ENCODE data around the gene PVALEF. TPM values are rescaled to one million over a fixed set of nuclear protein-coding genes. Genes with fewer than 3 reads are reported as not detected.
A peak's percentile ranks its signal among the peaks of the same experiment; 100 is the strongest.

PVALEF gene
- total and polyA plus RNA-seq, 9 donors: 0.21 to 1.4 (median 0.99) TPM

DNA sequence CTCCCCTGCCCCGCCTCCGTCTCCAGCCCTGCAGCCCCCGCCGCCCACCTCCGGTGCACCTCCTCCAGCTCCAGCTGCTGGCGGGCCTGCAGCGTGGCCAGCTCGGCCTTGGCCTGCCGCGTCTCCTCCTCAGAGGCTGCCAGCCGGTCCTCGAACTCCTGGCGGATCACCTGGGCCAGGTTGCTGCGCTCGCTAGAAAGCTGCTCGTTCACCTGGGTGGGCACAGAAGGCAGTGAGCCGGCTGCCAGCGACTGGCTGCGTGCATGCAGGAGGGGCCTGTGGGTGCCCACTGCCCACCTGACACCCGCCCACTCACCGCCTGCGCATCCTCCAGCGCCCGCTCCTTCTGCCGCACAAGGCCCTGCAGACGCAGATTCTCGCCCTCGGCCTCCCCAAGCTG is 25.3 kb downstream of the PVALEF start:
- Histone ChIP-seq H3K27ac (ENCODE audit: low read length) (no peak overlapping the region), H3K4me3 (ENCODE audit: low read length) (no peak overlapping the region), H3K36me3 (ENCODE audit: control insufficient read depth, insufficient read depth, low read length) (peaks cover 47% of the 10 kb centered on the region), H3K27me3 (ENCODE audit: control insufficient read depth, insufficient read depth, low read length) (no peaks in the 10 kb centered on the region), H3K4me1 (ENCODE audit: control insufficient read depth, insufficient read depth, low read length) (peaks cover 10% of the 10 kb centered on the region), H3K9me3 (replicated peaks; ENCODE audit: control insufficient read depth, low read depth, low read length) (no peaks in the 10 kb centered on the region)
- 92% methylated on average over 28 of the region's 28 CpGs for WGBS (ENCODE audit: insufficient coverage)
- DNase-seq: no peak

DNA sequence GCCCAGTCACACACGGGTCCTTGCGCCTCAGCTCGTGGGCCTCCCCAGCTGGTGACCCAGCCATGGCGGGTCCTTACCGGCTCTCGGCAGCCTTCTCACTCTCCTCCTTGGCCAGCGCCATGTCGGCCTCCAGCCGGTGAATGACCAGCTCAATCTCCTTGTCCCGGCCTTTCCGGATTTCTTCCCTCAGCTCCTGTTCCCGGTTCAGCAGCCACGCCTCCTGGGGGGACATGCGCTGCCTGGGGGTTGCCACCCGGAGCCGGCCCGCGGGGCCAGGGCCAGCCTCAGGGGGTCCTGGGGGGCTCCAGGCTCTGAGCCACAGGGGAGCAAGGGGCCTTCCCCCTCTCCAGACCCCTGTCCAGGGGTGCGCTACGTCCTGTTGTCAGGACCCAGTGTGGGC is 25.8 kb downstream of the PVALEF start:
- Histone ChIP-seq H3K4me1 (ENCODE audit: control insufficient read depth, insufficient read depth, low read length) (peaks cover 10% of the 10 kb centered on the region), H3K36me3 (ENCODE audit: control insufficient read depth, insufficient read depth, low read length) (peaks cover 52% of the 10 kb centered on the region), H3K4me3 (ENCODE audit: low read length) (no peak overlapping the region), H3K27me3 (ENCODE audit: control insufficient read depth, insufficient read depth, low read length) (no peaks in the 10 kb centered on the region), H3K9me3 (replicated peaks; ENCODE audit: control insufficient read depth, low read depth, low read length) (no peaks in the 10 kb centered on the region), H3K27ac (ENCODE audit: low read length) (no peak overlapping the region)
- 89% methylated on average over 18 of the region's 20 CpGs for WGBS (ENCODE audit: insufficient coverage)
- no peak for DNase-seq

DNA sequence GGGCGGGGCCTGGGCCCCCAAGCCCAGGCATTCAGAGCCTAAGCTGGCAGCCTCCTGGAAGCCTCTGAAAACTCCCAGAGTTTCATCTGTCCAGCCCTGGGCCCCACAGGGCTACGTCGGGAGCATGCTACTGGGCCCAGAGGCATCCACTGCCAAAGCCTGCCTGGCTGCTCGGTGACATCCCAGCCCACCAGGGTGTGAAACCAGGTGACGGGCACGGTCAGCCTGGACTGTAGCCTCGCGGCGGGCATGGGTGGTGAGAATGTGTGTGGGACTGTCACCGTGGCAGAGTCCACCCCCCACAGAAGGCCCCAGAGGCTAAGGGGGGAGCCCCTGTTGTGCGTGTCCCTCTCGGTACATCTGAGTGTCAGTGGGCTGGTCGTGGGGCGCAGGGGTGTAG is 26.3 kb downstream of the PVALEF start:
- Histone ChIP-seq H3K27ac (ENCODE audit: low read length) (no peak overlapping the region), H3K27me3 (ENCODE audit: control insufficient read depth, insufficient read depth, low read length) (no peaks in the 10 kb centered on the region), H3K36me3 (ENCODE audit: control insufficient read depth, insufficient read depth, low read length) (peaks cover 56% of the 10 kb centered on the region), H3K9me3 (replicated peaks; ENCODE audit: control insufficient read depth, low read depth, low read length) (no peaks in the 10 kb centered on the region), H3K4me1 (ENCODE audit: control insufficient read depth, insufficient read depth, low read length) (peaks cover 10% of the 10 kb centered on the region), H3K4me3 (ENCODE audit: low read length) (no peak overlapping the region)
- DNase-seq: no peak
- WGBS (ENCODE audit: insufficient coverage): 92% methylated on average over 7 of the region's 14 CpGs

DNA sequence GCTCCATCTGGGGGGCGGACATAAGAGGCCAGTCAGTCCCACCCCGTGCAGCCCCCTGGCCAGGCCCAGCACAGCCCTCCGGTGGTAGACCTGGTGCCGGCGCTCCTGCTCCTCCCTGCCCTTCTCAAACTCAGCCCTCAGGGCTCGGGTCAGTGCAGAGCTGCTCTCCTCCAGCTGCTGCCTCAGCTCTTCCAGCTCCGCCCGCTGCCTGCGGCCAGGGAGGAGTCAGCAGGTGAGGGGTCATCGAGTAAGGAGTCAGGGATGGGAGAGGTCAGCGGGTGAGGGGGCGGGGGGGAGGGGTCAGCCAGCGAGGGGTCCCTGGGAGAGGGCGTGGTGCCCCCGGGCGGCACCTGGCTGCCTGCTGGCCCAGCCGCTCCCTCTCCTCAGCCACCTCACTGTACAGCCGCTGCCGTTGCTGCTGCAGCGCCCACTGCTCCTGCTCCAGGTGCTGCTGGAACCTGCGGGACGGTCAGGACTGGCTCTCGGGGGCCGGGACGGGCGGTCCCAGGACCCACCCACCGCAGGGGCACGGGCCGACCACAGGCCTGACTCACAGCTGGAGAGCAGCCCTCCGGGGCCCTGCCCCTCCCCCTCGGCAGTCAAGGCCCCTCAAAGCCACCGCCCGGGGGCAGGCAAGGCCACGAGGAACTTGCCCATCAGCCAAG is 27.2 kb downstream of the PVALEF start:
- no peak for DNase-seq
- Histone ChIP-seq H3K9me3 (replicated peaks; ENCODE audit: control insufficient read depth, low read depth, low read length) (no peaks in the 10 kb centered on the region), H3K27me3 (ENCODE audit: control insufficient read depth, insufficient read depth, low read length) (no peaks in the 10 kb centered on the region), H3K36me3 (ENCODE audit: control insufficient read depth, insufficient read depth, low read length) (peaks cover 62% of the 10 kb centered on the region), H3K27ac (ENCODE audit: low read length) (no peak overlapping the region), H3K4me1 (ENCODE audit: control insufficient read depth, insufficient read depth, low read length) (peaks cover 15% of the 10 kb centered on the region), H3K4me3 (ENCODE audit: low read length) (no peak overlapping the region)
- WGBS (ENCODE audit: insufficient coverage): 75% methylated on average over 25 of the region's 34 CpGs

DNA sequence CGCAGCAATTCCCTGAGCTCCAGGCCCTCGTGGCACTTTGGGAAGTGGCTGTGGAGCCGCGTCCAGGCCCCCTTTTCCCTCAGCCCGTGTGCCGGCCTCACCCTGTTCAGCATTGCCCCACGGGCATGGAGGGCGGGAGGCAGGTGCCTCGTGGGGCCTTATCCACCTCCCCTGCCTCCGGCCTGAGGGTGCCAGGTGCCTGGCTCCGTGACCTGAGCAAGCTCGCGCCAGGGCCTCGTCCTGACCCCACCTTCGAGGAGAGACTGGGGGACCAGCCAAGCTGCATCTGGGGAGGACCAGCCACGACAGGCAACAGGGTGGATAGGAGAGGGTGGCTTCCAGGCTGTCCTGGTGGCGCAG is 27.7 kb downstream of the PVALEF start:
- Histone ChIP-seq H3K27me3 (ENCODE audit: control insufficient read depth, insufficient read depth, low read length) (no peaks in the 10 kb centered on the region), H3K4me1 (ENCODE audit: control insufficient read depth, insufficient read depth, low read length) (peaks cover 20% of the 10 kb centered on the region), H3K36me3 (ENCODE audit: control insufficient read depth, insufficient read depth, low read length) (peaks cover 64% of the 10 kb centered on the region), H3K4me3 (ENCODE audit: low read length) (no peak overlapping the region), H3K27ac (ENCODE audit: low read length) (no peak overlapping the region), H3K9me3 (replicated peaks; ENCODE audit: control insufficient read depth, low read depth, low read length) (no peaks in the 10 kb centered on the region)
- no peak for DNase-seq
- 89% methylated on average over 17 of the region's 17 CpGs for WGBS (ENCODE audit: insufficient coverage)

DNA sequence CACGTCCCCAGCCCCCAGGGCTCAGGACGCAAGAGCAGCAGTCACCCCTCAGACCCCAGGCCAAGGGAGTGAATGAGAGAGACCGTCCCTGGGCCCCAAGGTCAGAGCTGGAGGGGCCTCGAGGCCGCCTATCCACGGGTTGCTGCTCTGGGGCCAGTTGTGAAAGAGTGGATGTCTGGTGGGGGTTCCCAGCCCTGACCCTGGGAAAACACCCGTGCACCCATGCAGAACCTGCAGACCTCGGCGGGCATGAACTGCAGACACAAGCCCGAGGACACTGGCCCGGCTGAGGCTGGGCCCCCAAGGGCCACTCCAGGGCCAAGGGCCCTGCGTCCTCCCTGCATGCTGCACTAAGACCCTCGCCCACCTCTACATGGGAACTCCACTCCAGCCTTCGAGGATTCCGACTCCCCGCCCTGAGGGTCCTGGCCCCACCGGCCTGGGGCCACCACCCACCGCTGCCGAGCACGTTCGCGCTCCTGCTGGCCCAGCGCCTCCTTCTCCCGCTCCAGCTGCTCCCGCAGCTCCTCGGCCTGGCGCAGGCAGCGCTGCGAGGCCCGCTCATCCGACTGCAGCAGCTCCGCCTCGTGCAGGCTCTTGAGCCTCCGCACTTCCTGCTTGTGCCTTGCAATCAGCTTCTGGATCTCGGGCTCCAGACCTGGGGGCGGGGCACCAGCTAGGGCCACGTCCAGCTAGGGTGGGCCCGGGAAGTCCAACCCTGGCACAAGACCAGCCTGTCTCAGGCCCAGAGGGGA is 28.3 kb downstream of the PVALEF start:
- Histone ChIP-seq H3K27ac (ENCODE audit: low read length) (no peak overlapping the region), H3K9me3 (replicated peaks; ENCODE audit: control insufficient read depth, low read depth, low read length) (no peaks in the 10 kb centered on the region), H3K4me1 (ENCODE audit: control insufficient read depth, insufficient read depth, low read length) (peaks cover 26% of the 10 kb centered on the region), H3K36me3 (ENCODE audit: control insufficient read depth, insufficient read depth, low read length) (peaks cover 64% of the 10 kb centered on the region), H3K4me3 (ENCODE audit: low read length) (no peak overlapping the region), H3K27me3 (ENCODE audit: control insufficient read depth, insufficient read depth, low read length) (no peaks in the 10 kb centered on the region)
- 63% methylated on average over 35 of the region's 38 CpGs for WGBS (ENCODE audit: insufficient coverage)
- DNase-seq: peak; percentile 69

DNA sequence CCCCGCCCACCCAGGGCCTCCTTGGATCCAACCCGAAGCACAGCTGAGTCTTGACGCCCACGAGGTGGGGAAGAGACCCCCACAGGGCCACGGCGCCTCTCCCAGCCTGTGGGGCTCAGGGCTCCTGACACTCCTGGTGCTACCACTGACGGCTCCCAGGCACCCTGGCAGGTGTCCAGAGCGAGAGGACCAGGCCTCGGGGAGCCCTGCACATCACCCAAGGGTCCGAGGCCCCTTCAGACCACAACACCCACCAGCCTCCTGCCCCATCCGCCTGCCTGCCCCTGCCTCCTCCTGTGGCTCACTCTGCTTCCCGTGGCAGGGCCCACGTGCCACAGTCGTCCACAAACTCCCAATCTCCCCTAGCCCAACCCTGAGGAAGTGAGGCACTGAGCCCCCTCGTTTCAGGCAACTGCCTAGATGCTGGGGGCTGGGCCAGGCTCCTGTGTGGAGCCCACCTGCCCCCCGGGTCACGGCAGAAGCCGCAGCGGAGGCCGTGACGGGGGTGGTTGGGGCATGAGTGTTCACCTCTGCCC is 29.0 kb downstream of the PVALEF start:
- 86% methylated on average over 18 of the region's 21 CpGs for WGBS (ENCODE audit: insufficient coverage)
- no peak for DNase-seq
- peaks cover 32% of the 10 kb centered on the region for H3K4me1 ChIP-seq (ENCODE audit: control insufficient read depth, insufficient read depth, low read length)
- no peaks in the 10 kb centered on the region for H3K9me3 ChIP-seq (replicated peaks; ENCODE audit: control insufficient read depth, low read depth, low read length)
- no peaks in the 10 kb centered on the region for H3K27me3 ChIP-seq (ENCODE audit: control insufficient read depth, insufficient read depth, low read length)
- no peak overlapping the region for H3K27ac ChIP-seq (ENCODE audit: low read length)
- no peak overlapping the region for H3K4me3 ChIP-seq (ENCODE audit: low read length)
- peaks cover 63% of the 10 kb centered on the region for H3K36me3 ChIP-seq (ENCODE audit: control insufficient read depth, insufficient read depth, low read length)

DNA sequence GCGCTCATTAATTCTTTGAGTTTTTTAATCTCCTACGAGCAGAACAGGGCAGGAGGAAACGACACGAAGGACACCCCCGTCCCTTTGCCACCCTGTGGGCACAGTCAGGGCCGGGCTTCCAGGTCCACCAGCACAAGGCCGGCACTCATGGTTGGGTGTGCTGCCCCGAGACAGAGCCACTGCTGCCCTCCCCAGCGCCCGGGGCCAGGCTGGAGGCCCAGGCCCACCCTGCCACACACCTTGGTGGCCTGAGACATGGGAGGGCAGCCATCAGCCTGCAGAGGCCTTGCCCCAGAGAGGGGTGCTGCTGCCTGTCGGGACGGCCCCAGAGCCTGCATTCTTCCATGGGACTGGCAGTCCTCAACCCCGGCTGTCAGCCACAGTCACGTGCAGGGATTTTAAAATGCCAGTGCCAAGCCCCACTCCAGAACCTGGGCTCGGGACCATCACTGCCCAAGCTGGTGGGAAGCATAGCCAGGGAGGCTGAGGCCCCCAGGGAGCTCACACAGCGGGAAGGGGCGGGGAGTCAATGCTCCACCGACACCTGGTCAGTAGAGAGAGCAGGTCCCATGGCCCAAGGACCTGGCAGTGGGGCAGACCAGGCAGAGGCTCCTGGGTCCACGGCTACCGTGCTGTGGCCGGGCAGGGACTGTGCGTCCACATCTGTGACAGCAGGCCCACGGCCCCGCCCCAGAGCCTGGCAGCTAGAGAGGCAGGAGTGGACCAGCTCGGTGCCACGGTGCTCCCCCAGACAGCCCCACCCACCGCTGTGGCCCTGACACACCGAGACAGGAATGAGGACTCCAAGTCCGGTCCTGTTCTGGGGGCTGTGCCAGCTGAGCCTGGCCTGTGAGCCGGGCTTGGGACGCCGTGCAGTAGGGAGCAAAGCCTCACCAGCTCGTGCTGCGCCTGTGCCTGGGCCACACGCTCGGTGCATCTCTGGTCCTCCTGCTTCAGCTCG is 29.9 kb downstream of the PVALEF start:
- no peak overlapping the region for H3K27ac ChIP-seq (ENCODE audit: low read length)
- no peak overlapping the region for H3K4me3 ChIP-seq (ENCODE audit: low read length)
- WGBS (ENCODE audit: insufficient coverage): 87% methylated on average over 34 of the region's 37 CpGs
- H3K27me3 ChIP-seq (ENCODE audit: control insufficient read depth, insufficient read depth, low read length): no peaks in the 10 kb centered on the region
- peaks cover 57% of the 10 kb centered on the region for H3K36me3 ChIP-seq (ENCODE audit: control insufficient read depth, insufficient read depth, low read length)
- DNase-seq: no peak
- H3K4me1 ChIP-seq (ENCODE audit: control insufficient read depth, insufficient read depth, low read length): peaks cover 32% of the 10 kb centered on the region
- no peaks in the 10 kb centered on the region for H3K9me3 ChIP-seq (replicated peaks; ENCODE audit: control insufficient read depth, low read depth, low read length)

DNA sequence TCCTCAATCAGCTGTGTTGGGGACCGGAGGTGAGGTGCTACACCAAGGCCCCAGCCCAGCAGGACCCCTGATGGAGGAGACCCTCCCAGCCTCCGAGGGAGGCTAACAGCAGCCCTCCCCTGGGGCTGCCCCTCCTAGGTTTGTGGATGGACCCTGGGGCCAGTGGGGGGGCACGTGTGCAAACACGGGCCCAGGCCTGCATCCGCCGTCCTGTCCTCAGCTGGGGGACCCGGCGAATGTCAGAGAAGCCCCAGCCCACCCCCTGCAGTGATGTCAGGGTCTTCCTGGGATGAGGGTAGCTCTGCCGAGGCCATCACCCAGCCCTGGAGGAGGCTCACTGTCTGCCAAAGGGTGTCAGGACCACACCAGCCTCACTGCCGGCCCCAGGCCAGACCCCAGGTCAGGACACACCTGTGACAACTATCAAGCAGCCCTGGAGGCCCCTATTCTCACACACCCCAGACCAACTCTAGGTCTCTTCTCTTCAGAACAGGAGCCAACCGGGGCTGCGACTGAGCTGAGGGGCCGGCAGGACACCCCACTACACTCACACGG is 30.7 kb downstream of the PVALEF start:
- no peaks in the 10 kb centered on the region for H3K27me3 ChIP-seq (ENCODE audit: control insufficient read depth, insufficient read depth, low read length)
- H3K27ac ChIP-seq (ENCODE audit: low read length): no peak overlapping the region
- H3K36me3 ChIP-seq (ENCODE audit: control insufficient read depth, insufficient read depth, low read length): peaks cover 52% of the 10 kb centered on the region
- H3K4me3 ChIP-seq (ENCODE audit: low read length): no peak overlapping the region
- no peaks in the 10 kb centered on the region for H3K9me3 ChIP-seq (replicated peaks; ENCODE audit: control insufficient read depth, low read depth, low read length)
- 89% methylated on average over 8 of the region's 14 CpGs for WGBS (ENCODE audit: insufficient coverage)
- peaks cover 35% of the 10 kb centered on the region for H3K4me1 ChIP-seq (ENCODE audit: control insufficient read depth, insufficient read depth, low read length)
- no peak for DNase-seq

All from muscle of leg (tissue), 11 donors.